Embryonic facial prominence (tissue), 1 donor: ENCODE data around the gene OR7C1.
"Not testable (repeated sequence)": the region's sequence is repeated elsewhere in the genome, so short reads cannot be mapped to it uniquely, and the experiment has no call there.

Source experiments
- DNase-seq: peaks from one replicate; pipeline ENCODE4 v3.0.0-alpha.2; 2016; ENCODE audit errors: extremely low spot score

The OR7C1 gene

DNA sequence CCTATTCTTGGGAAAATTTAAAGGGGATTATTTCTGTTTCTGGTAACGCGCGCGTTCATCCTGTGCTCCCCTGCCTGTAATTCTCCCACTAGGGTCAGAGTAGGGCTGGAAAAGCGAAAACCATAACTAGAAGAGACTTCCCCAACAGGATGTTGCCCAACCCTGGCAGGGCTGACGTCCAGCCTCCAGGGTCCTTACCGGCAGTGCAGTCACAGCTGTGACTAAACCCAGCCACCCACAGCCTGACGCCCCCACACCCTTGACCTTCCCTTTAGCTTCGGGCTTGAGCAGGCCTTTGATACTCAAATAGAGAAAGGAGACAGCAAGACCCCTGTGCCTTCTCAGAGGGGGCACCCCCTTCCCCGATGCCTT is 50.3 kb downstream of the OR7C1 start:
- not testable (repeated sequence) for DNase-seq

DNA sequence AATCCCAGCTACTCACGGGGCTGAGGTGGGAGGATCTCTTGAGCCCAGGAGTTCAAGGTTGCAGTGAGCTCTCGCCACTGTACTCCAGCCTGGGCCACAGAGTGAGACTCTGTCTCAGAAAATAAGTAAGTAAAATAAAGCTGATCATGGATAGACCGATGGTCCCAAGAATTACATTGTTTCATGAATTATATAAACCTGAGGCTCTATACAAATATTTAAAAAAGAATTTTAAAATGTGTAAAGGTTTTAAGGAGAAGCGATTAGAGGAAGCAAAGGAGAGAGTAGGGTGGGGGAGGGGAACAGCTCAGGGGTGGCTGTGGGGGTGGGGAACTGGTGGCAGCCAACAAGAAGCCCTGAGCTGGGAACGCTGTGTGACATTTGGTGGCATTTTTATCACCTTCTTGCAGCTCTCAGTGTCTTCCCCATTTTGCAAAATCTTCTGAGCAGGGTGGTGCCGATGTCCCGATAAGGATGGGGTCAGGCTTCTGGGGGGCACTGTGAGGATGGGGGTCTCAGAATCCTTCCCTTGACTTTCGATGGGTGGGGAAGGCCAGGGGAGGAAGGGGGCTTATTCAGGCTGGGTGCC is 51.5 kb downstream of the OR7C1 start:
- not testable (repeated sequence) for DNase-seq

DNA sequence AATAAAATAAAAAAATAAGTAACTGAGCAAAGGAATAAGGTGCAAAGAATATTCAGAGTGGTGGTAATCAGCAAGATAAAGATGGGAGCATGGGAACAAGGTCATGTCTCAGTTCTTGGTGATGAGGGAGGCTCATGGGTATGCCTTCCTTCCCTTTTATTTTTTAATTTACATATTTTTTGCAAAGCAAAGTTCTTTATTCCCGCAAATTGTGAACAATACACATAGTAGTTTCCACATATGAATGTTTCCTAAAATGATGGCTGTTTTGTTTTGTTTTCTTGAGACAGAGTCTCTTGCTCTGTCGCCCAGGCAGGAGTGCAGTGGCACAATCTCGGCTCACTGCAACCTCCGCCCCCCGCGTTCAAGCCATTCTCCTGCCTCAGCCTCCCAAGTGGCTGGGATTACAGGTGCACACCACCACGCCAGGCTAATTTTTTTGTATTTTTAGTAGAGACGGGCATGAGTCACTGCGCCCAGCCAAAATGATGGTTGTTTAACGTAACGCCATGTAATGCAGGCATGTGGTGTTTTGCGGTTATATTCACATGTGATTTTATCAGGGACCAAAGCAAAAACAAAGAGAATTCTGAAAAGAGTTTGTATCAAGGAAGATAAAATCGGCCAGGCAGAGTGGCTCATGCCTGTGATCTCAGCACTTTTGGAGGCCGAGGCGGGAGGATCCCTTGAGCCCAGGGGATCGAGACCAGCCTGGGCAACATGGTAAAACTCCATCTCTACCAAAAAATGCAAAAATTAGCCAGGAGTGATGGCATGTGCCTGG is 52.2 kb downstream of the OR7C1 start:
- DNase-seq = no peak

DNA sequence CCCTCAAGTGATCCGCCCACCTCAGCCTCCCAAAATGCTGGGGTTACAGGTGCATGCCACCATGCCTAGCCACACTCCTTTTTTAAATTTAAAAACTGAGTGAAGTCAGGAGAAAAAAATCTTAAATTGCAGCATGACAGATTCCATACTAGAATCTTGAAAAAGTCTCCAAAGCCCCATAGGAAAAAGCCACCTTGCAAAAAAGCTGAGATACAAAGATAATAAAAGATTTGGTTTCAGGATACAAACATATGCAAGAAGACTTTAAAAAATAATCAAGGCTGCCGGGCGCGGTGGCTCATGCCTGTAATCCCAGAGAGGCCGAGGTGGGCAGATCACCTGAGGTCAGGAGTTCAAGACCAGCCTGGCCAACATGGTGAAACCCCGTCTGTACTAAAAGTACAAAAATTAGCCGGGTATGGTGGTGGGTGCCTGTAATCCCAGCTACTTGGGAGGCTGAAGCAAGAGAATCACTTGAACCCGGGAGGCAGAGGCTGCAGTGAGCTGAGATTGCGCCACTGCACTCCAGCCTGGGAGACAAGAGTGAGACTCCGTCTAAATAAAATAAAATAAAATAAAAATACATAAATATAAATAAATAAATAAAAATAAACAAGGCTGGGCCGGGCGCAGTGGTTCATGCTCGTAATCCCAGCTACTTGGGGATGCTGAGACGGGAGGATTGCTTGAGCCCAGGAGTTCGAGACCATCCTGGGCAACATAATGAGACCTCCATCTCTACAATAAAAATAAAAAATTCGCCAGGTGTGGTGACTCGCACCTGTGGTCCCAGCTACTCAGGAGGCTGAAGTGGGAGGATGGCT is 53.1 kb downstream of the OR7C1 start:
- DNase-seq = not testable (repeated sequence)

DNA sequence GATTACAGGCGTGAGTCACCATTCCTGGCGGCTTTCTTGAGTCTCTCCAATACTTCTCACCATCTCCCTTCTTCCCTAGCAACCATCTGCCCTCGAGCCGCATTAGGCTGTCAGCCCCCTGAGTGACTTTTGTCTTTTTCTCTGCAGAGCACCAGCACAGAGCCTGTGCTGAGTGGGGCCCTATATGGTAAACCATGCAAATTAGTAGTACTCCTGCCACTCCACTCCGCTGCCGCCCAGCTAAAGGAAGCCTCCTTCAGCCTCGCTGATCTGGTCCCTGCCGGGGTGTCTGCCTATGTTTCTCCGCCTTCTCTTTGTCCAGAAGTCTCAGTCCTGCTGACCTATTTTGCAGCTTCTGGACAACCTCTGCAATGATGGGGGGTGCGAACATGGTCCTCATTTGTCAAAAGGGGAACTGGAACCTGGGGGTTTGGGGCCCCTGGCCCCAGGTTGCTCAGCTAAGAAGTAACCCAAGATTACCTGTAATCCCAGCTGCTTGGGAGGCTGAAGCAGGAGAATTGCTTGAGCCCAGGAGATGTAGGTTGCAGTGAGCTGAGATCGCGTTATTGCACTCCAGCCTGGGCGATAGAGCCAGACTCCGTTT is 54.3 kb downstream of the OR7C1 start:
- not testable (repeated sequence) for DNase-seq

DNA sequence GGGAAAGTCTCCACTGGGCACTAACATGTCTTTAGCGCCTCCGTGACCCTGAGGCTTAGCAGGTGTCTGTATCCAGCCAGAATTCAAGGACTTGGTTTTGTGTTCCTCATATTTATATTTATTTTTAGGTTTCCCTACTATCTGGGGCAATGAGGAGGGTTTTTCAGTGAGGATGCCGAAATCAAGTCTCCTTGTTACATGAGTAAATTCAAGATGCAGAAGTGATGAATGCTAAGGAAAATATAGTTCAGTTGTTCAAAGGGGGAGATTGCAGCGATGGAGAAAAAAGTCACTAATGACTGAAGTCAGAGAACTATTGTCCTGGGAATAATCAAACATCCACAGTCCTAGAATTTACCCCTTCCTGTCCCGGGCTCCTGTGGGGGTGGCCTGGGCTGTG is 55.8 kb downstream of the OR7C1 start:
- DNase-seq = no peak

DNA sequence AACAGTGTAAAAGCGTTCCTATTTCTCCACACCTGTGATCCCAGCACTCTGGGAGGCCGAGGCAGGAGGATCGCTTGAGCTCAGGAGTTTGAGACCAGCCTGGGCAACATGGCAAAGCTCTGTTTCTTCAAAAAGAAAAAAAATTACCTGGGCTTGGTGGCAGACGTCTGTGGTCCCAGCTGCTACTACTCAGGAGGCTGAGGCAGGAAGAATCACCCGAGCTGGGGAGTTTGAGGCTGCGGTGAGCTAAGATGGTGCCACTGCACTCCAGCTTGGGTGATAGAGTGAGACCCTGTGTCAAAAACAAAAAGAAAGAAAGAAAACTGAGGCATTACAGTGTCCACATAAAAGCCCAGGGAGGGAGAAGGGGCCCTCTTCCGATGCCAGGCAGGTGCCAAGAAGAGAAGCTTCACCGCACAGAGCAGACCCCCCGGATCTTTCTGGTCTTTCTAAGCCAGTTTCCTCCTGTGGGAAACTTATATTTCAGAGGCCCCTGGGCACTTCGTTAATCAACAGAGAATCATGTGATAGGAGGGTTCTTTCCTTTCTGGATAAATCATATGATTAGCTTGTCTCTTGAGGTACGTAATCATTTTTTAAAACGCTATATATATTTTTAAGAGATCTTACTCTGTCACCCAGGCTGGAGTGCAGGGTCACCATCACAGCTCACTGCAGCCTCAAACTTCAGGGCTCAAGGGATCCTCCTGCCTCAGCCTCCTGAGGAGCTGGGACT is 56.7 kb downstream of the OR7C1 start, which contains the start of gene ADGRE2:
TSS of gene ADGRE2 (minus strand) at position 451 of the 736 bp plus-strand sequence. CDS start 1,804 bp downstream, outside the sequence.
- DNase-seq = not testable (repeated sequence)

DNA sequence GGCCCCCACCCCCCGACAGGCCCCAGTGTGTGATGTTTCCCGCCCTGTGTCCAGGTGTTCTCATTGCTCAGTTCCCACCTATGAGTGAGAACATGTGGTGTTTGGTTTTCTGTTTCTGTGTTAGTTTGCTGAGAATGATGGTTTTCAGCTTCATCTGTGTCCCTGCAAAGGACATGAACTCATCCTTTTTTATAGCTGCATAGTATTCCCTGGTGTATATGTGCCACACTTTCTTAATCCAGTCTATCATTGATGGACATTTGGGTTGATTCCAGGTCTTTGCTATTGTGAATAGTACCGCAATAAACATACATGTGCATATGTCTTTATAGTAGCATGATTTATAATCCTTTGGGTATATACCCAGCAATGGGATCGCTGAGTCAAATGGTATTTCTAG is 57.3 kb downstream of the OR7C1 start:
- DNase-seq = not testable (repeated sequence)

DNA sequence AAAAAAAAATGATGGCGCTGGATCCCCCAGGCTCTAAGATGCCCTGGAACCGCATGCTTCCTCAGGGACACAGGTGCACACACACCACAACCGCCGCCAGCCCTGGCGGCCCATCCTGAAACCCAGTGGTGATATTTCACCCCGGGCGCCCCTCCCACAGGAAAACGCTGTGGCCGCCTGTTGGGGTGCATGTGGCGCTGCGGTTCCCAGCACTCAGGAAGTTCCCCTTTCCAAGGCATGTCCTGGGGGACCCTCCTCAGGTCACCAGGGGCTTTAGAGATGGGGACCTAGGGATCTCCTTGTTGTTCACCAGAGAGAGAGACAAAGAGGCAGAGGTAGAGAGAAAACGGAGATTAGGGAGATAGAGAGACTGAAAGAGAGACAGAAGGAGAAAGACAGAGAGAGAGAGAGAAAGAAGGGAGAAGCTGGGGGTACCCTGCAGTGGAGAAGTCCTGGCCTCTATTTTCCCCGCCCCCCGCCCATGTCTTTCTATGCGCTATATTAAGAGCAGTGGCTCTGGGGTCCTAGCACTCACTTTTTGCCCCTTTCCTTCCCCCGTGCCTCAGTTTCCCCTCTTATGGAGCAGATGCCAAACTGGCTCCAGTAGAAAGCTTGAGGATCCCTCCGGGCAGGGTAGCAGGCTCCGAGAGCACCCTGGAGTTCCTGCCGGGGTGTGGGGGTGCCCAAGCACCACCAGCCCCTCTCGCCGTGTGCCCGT is 59.0 kb downstream of the OR7C1 start:
- no peak for DNase-seq

DNA sequence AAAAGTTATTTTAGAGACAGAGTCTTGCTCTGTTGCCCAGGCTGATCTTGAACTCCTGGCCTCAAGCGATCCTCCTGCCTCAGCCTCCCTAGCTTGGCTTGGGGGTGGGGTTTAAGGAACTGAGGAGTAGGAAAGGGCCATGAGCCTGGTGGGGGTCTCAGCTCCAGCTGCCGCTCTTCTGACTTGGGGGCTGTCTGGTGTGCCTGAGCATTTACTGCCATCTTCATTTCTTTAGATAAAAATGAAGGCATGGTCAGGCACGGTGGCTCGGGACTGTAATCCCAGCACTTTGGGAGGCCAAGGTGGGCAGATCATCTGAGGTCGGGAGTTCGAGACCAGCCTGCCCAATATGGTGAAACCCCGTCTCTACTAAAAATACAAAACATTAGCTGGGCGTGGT is 59.7 kb downstream of the OR7C1 start:
- DNase-seq = not testable (repeated sequence)

DNA sequence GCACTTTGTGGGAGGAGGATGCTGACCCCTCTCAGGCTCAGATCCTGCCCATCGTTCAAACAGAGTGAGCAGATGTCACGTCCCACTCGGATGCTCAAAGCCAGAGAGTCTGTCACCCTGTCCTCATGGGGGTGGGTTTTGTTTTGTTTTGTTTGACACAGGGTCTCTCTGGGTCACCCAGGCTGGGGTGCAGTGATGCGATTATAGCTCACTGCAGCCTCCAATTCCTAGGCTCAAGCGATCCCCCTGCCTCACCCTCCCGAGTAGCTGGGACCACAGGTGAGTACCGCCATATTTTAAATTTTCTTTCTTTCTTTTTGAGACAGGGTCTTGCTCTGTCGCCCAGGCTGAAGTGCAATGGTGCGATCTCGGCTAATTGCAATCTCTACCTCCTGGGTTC is 60.6 kb downstream of the OR7C1 start:
- no peak for DNase-seq

DNA sequence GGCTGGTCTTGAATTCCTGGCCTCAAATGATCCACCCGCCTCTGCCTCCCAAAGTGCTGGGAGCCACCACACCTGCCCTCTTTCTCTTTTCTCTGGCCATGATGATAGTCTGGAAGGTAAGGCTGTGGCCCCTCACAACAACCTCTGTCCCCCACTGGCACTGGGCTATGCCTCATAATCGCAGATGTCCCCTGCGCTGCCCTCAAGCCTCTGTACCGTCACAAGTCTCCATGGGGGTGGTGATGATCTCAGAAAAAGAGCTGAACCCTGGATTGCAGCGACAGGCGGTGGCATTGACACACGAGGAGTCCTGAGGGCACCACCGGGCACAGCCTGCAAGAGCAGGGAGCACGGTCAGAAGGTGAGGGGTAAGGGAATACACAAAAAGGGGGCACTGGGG is 61.3 kb downstream of the OR7C1 start:
- not testable (repeated sequence) for DNase-seq

DNA sequence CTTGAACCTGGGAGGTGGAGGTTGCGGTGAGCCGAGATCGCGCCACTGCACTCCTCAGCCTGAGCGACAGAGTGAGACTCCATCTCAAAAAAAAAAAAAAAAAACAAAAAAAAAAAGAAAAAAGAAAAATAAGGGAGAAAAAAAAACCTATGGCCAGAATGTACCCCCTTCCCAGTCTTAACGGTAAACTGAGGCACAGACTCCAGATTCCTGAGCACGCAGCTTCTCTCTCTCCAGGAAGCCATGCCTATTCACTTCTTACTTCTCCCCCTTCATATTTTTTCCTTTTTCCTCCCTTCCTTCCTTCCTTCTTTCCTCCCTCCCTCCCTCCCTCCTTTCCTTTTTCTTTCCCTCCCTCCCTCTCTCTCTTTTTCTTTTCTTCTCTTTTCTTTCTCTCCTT is 62.0 kb downstream of the OR7C1 start:
- DNase-seq = no peak

DNA sequence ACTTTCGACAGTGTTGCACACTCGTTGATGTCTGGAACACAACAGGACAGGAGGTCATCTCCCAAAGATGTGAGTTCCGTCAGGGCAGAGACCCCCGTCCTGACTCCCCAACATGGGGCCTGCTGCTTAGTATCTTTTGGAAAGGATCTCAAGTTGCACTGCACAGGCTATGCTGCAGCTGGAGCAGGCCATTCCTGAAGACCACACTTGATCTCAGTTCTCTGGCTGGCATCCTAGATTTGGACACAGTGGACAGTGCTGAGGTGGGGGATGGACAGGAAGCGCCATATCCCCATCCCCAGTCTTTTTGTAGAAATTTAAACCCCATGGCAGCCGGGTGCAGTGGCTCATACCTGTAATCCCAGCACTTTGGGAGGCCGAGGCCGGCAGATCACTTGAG is 62.5 kb downstream of the OR7C1 start:
- no peak for DNase-seq

DNA sequence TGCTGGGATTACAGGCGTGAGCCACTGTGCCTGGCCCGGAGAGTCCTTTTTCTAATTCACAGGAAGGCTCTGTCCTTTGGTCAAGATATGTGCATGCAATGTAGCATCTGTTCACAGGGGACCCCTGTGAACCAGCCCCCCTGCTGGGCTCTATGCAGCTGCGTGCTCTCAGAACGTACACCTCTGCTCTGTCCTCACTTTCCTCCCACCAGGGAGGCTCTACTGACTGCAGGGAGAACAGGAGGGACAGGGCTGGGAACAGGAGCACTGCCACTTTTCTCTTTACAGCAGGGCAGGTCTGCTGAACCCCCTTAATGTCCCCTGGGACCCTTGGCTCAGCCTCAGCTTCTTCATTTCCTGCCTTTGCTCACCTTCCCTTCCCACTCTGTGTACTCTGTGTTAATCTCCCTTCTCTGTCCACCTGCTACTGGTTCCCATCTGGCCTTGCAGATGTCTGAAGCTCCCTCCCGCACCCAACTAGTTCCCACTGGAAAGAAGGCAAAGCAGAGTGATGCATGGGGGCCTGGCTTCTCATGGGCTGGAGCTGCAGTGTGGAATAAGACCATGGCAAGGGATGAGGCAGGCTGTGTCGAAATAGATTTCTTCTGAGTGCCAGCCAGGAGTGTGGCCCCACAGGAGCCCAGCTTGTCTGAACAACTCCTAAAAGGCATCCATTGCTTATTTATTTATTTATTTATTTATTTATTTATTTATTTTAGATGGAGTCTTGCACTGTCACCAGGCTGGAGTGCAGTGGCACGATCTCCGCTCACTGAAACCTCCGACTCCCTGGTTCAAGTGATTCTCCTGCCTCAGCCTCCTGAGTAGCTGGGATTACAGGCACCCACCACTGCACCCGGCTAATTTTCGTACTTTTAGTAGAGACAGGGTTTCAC is 63.8 kb downstream of the OR7C1 start:
- DNase-seq = no peak

DNA sequence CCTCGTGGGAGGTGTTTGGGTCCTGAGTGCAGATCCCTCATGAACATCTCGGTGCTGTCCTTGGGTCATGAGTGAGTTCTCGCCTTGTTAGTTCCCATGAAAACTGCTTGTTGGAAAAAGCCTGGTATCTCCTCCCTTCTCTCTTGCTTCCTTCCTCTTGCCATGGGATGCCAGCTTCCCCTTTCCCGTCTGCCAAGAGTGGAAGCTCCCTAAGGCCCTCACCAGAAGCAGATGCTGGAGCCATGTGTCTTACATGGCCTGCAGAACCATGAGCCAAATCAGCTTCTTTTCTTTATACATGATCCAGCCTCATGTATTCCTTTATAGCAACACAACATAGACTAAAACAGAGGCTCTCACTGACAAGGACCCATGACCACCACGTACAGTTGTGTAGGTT is 64.8 kb downstream of the OR7C1 start:
- DNase-seq = no peak

DNA sequence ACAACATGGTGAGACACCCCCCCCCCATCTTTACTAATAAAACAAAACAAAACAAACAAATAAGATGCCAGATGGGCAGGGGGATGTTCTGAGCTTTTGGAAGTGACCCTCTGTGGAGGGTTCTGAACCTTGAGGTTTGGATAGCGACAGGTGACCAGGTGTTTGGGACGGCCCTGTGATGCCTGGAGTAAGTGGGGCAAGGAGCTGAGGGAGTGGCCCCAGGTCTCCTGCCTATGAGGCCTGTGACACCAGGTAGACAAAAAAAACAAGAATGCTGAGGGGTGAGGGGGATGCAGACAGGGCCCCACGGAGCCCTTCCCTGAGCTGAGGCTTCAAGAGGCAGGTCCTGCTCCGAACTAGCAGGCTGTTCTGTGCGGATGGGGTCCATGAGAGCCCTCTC is 65.8 kb downstream of the OR7C1 start:
- DNase-seq = no peak

DNA sequence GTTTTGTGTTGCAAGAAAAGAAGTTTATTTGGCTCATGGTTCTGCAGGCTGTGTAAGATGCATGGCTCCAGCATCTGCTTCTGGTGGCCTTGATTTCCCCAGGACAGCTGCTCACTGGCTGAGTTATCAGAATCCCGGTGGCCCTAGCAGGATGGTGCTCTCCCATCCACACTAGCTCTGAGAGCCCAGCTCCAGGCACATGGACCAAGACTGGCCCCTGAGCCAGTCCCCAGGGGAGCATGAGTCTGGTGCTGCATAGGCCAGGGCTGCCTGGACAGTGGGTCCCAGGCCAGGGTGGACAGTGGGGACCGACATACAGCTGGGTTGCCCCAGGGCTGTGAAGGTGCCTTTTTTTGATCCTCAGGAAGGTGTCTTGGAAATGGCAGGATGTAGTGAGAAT is 67.0 kb downstream of the OR7C1 start:
- no peak for DNase-seq

DNA sequence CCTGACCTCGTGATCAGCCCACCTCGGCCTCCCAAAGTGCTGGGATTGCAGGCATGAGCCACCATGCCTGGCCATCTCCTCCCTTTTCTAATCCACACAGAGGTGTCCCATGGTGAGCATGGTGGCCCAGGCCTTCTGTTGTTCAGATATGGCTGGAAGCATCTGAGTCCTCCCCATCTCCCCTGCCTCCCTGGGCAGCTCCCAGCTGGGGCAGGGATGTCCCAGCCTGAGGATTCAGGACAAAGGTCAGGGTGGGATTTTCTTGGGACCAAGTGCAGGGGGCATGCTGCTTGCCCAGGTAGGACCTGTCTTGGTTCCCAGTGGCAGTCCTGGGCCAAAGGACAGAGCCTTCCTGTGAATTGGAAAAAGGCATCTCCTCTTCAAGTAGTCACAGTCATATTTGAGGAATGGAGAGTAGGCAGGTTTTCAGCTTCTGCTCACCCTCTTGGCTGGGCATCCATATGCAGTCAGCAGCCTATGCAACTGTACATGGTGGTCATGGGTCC is 67.5 kb downstream of the OR7C1 start:
- DNase-seq = no peak

DNA sequence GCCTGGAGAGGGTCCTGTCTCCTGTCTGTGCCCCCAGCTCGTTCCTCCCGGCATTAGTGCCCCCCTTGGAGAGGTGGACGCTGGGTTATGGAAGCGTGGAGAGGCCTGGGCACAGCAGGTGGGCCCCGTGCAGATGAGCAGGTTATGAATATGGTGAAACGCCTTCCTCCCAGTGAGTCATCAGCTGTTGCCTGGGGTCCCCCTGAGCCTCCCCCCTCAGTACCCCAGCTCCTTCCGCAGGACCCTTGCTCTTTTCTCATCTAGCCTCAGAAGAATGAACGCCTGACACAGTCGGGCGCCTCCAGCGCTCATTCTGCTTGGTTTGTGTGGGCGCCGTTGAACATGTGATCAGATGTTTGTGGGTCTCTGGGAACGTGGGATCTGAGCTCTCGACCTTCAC is 69.1 kb downstream of the OR7C1 start:
- not testable (repeated sequence) for DNase-seq
